ENCODE results near the gene RCAN2. TPM values are rescaled to one million over a fixed set of nuclear protein-coding genes. Genes with fewer than 3 reads are reported as not detected.

RCAN2 gene
- total RNA-seq: 1.5 and 2.0 TPM in 2 replicates

DNA sequence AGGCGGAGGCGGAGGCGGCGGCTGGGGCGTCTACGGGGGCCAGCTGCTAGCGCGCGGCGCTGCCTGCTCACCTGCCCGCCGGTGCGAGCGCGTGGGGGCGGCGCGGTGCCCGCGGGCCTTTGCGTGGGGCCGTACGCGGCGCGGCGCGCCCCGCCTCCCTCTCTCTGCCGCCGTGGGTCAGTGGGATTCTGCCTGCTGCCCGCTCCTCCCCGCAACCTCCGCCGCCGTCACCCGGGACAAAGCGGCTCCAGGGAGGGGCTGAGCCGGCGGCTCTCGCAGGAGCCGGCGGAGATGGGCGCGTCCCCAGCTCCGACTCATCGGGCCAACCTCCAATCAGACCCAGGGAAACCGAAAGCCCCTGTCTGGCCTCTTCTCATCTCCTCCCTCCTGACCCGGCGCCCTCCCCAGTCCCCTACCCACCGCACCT, at the start of gene RCAN2:
RCAN2 (minus strand) TSS at position 249 of the 427 bp plus-strand sequence.

Other genes with a start within 250 kb of the RCAN2 start
- 0.17 and 1.0 TPM in 2 replicates for gene CYP39A1, start 161.4 kb upstream of the RCAN2 start, total RNA-seq
- 2.4 TPM in 2 replicates for gene SLC25A27, start 161.5 kb upstream of the RCAN2 start, total RNA-seq
- gene TDRD6, start 196.4 kb upstream of the RCAN2 start, total RNA-seq: not detected in 2 replicates
- not detected in 2 replicates for gene PLA2G7, start 243.9 kb upstream of the RCAN2 start, total RNA-seq